AG04450 (cell line): ENCODE measurements around the gene TAS2R9. TPM values are rescaled to one million over a fixed set of nuclear protein-coding genes. Genes with fewer than 3 reads are reported as not detected.

Source experiments
- CTCF ChIA-PET: fragments of 300-600, 350-600 bp; formaldehyde crosslinking; extraction: SDS; loops from one replicate; lab custom pipeline; 2022; ENCODE audit warnings: antibody characterized with exemption, inconsistent platforms; lab: Charles Lee
- POLR2A ChIA-PET: fragments of 350-600 bp; formaldehyde crosslinking; extraction: SDS; loops from one replicate; lab custom pipeline; 2021; ENCODE audit warnings: antibody characterized with exemption, inconsistent platforms; lab: Yijun Ruan, JAX
- DNase-seq: peaks from one replicate; pipeline ENCODE4 v3.0.0-alpha.2; 2011; ENCODE audit warnings: low read depth, low spot score
- H3K27ac ChIP-seq: one replicate; pipeline ENCODE4 v1.5.1; 2012; ENCODE audit warnings: low read depth, low read length, control low read depth
- H3K27me3 ChIP-seq: one replicate; pipeline ENCODE4 v1.6.0; 2012; ENCODE audit warnings: low read length; ENCODE audit not compliant: control insufficient read depth, insufficient read depth
- H3K4me3 ChIP-seq: 2 replicates; pipeline ENCODE4 v1.5.1; 2011; ENCODE audit warnings: mild to moderate bottlenecking, low read depth, low read length, control low read depth
- H3K9me3 ChIP-seq: 2 replicates; pipeline ENCODE4 v1.5.1; 2012; ENCODE audit warnings: low read length; ENCODE audit not compliant: control insufficient read depth, insufficient read depth
- polyA plus RNA-seq: library from polyadenylated mRNA; depleted of rRNA; stranded (reverse); fragments of >200 nt; gene quantifications from 2 replicates; pipeline ENCODE4 v1.2.3, GENCODE V29; 2011
- TF ChIP-seq, protein P1 (sequence below): IDR thresholded peaks from 2 replicates; pipeline ENCODE4 v1.5.1; 2011; ENCODE audit warnings: low read depth, low read length, control low read depth, inconsistent platforms

TAS2R9 gene
- polyA plus RNA-seq, 1 experiment, result not detected

- Histone ChIP-seq H3K9me3 (no peaks in the 10 kb centered on the region), H3K4me3 (no peak within 1 kb of the TSS), H3K27me3 (no peaks in the 10 kb centered on the region), H3K27ac (no peak within 1 kb of the TSS)
- TF ChIP-seq, protein P1, sequence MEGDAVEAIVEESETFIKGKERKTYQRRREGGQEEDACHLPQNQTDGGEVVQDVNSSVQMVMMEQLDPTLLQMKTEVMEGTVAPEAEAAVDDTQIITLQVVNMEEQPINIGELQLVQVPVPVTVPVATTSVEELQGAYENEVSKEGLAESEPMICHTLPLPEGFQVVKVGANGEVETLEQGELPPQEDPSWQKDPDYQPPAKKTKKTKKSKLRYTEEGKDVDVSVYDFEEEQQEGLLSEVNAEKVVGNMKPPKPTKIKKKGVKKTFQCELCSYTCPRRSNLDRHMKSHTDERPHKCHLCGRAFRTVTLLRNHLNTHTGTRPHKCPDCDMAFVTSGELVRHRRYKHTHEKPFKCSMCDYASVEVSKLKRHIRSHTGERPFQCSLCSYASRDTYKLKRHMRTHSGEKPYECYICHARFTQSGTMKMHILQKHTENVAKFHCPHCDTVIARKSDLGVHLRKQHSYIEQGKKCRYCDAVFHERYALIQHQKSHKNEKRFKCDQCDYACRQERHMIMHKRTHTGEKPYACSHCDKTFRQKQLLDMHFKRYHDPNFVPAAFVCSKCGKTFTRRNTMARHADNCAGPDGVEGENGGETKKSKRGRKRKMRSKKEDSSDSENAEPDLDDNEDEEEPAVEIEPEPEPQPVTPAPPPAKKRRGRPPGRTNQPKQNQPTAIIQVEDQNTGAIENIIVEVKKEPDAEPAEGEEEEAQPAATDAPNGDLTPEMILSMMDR, result no peak
- CTCF ChIA-PET, result no interaction called here
- POLR2A ChIA-PET, result no interaction called here
- no peak for DNase-seq
Measured at GRCh38 chr12:10849425-10849878, 39.5 kb upstream of the TAS2R9 start, which contains the start of gene PRR4. TSS of gene PRR4 (minus strand) at chr12:10849475. CDS start at chr12:10849437, 38 bp downstream.

- Histone ChIP-seq H3K4me3 (no peak overlapping the region), H3K9me3 (no peaks in the 10 kb centered on the region), H3K27ac (no peak overlapping the region), H3K27me3 (no peaks in the 10 kb centered on the region)
- TF ChIP-seq, protein P1, result no peak
- DNase-seq, result no peak
- CTCF ChIA-PET, result interaction anchor here (0.7 kb wide), 2 partner anchors 26 to 352 kb away, joined by 3 read pairs; no protein-coding TSS in a partner anchor
- POLR2A ChIA-PET, result no interaction called here
Measured at GRCh38 chr12:10847744-10848143, 37.8 kb upstream of the TAS2R9 start.

GRCh38 chr12:10842862-10843261, 32.9 kb upstream of the TAS2R9 start:
- no peak for DNase-seq
- TF ChIP-seq, protein P1, result no peak
- no peaks in the 10 kb centered on the region for H3K27me3 ChIP-seq
- POLR2A ChIA-PET, result no interaction called here
- H3K4me3 ChIP-seq, result no peak overlapping the region
- H3K27ac ChIP-seq, result no peak overlapping the region
- H3K9me3 ChIP-seq, result no peaks in the 10 kb centered on the region
- CTCF ChIA-PET, result no interaction called here

DNA sequence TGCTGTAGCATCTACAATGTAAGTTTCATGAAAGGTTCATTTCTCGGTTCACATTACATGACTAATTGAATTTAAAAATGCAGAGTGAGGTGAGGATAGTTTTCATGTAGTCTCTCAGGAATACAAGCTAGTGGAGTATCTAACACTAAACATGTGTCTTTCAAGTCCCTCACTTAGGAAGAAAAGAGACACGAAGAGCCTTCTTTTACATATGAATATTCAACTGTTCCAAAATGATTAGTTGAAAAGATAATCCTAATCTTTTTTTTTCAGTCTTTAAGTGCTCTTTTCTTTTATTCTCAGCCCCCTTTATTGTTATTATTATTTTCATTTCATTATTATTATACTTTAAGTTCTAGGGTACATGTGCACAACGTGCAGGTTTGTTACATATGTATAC, 28.5 kb upstream of the TAS2R9 start:
- ChIA-PET POLR2A (no interaction called here), CTCF (interaction anchor here (1.6 kb wide), 1 partner anchor 603 kb away, joined by 3 read pairs; no protein-coding TSS in a partner anchor)
- H3K27ac ChIP-seq, result no peak overlapping the region
- no peaks in the 10 kb centered on the region for H3K27me3 ChIP-seq
- TF ChIP-seq, protein P1, result no peak
- H3K9me3 ChIP-seq, result no peaks in the 10 kb centered on the region
- no peak overlapping the region for H3K4me3 ChIP-seq
- no peak for DNase-seq

- ChIA-PET CTCF (no interaction called here), POLR2A (no interaction called here)
- TF ChIP-seq, protein P1, result no peak
Measured at GRCh38 chr12:10829994-10830393, 20.0 kb upstream of the TAS2R9 start.

More at GRCh38 chr12:10829994-10830393, 20.0 kb upstream of the TAS2R9 start:
- H3K27ac ChIP-seq, result no peak overlapping the region
- H3K9me3 ChIP-seq, result no peaks in the 10 kb centered on the region
- no peaks in the 10 kb centered on the region for H3K27me3 ChIP-seq
- H3K4me3 ChIP-seq, result no peak overlapping the region
- no peak for DNase-seq
